ENCODE measurements around the gene EXOC3L2. TPM values are rescaled to one million over a fixed set of nuclear protein-coding genes. Genes with fewer than 3 reads are reported as not detected.

EXOC3L2 gene
- total and polyA plus RNA-seq, 10 of the 15 experiments (the other 5 are each of a cell fraction or from before 2014, with no cell fraction given): not detected

DNA sequence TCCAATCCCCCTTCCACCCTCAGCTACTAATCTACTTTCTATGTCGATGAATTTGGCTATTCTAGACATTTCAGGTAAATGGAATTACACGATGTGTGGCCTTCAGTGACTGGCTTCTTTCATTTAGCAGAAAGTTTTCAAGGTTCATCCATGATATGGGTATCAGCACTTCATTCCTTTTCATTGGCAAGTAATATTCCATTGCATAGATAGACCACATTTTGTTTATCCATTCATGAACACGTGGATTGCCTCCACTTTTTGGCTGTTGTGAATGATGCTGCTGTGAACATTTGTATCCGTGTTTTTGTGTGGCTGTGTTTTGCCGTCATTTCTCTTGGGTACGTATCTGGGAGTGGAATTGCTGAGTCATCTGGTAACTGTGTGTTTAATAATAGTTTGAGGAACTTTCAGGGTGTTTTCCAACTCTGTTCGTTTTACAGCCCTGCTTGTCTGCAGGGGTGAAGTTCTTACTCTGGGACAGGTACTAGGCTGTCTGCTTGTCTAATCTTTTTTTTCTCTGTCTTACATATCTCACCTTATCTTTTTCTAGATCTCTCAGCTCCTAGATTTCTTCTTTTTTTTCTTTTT, 38.3 kb upstream of the EXOC3L2 start (continued):
- TF ChIP-seq PAX8 (IDR thresholded peaks at IDR 0.05): no peak
- TF ChIP-seq NR2F1 (conservative IDR thresholded peaks at IDR 0.05): no peak
- peak in 1 of 2 experiments; percentile 45; a peak in 1 of 4 replicates for TF ChIP-seq IKZF2 (IDR thresholded peaks at IDR 0.05)
- TF ChIP-seq, protein P1, sequence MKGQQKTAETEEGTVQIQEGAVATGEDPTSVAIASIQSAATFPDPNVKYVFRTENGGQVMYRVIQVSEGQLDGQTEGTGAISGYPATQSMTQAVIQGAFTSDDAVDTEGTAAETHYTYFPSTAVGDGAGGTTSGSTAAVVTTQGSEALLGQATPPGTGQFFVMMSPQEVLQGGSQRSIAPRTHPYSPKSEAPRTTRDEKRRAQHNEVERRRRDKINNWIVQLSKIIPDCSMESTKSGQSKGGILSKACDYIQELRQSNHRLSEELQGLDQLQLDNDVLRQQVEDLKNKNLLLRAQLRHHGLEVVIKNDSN (IDR thresholded peaks at IDR 0.05; ENCODE audit: borderline replicate concordance, extremely low read length, insufficient read depth, low read depth, low read length): no peak
- TF ChIP-seq, protein P2, sequence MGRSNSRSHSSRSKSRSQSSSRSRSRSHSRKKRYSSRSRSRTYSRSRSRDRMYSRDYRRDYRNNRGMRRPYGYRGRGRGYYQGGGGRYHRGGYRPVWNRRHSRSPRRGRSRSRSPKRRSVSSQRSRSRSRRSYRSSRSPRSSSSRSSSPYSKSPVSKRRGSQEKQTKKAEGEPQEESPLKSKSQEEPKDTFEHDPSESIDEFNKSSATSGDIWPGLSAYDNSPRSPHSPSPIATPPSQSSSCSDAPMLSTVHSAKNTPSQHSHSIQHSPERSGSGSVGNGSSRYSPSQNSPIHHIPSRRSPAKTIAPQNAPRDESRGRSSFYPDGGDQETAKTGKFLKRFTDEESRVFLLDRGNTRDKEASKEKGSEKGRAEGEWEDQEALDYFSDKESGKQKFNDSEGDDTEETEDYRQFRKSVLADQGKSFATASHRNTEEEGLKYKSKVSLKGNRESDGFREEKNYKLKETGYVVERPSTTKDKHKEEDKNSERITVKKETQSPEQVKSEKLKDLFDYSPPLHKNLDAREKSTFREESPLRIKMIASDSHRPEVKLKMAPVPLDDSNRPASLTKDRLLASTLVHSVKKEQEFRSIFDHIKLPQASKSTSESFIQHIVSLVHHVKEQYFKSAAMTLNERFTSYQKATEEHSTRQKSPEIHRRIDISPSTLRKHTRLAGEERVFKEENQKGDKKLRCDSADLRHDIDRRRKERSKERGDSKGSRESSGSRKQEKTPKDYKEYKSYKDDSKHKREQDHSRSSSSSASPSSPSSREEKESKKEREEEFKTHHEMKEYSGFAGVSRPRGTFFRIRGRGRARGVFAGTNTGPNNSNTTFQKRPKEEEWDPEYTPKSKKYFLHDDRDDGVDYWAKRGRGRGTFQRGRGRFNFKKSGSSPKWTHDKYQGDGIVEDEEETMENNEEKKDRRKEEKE (IDR thresholded peaks at IDR 0.05): no peak
- no peak for TF ChIP-seq CBFB (IDR thresholded peaks at IDR 0.05; ENCODE audit: low read depth)
- TF ChIP-seq EZH2 (IDR thresholded peaks at IDR 0.05; ENCODE audit: borderline replicate concordance, control insufficient read depth, low read depth, low read length): no peak
- peak; percentile 37; the same call in 1 of the 2 replicates for TF ChIP-seq SMARCA5 (IDR thresholded peaks at IDR 0.05)
- TF ChIP-seq, protein P3, sequence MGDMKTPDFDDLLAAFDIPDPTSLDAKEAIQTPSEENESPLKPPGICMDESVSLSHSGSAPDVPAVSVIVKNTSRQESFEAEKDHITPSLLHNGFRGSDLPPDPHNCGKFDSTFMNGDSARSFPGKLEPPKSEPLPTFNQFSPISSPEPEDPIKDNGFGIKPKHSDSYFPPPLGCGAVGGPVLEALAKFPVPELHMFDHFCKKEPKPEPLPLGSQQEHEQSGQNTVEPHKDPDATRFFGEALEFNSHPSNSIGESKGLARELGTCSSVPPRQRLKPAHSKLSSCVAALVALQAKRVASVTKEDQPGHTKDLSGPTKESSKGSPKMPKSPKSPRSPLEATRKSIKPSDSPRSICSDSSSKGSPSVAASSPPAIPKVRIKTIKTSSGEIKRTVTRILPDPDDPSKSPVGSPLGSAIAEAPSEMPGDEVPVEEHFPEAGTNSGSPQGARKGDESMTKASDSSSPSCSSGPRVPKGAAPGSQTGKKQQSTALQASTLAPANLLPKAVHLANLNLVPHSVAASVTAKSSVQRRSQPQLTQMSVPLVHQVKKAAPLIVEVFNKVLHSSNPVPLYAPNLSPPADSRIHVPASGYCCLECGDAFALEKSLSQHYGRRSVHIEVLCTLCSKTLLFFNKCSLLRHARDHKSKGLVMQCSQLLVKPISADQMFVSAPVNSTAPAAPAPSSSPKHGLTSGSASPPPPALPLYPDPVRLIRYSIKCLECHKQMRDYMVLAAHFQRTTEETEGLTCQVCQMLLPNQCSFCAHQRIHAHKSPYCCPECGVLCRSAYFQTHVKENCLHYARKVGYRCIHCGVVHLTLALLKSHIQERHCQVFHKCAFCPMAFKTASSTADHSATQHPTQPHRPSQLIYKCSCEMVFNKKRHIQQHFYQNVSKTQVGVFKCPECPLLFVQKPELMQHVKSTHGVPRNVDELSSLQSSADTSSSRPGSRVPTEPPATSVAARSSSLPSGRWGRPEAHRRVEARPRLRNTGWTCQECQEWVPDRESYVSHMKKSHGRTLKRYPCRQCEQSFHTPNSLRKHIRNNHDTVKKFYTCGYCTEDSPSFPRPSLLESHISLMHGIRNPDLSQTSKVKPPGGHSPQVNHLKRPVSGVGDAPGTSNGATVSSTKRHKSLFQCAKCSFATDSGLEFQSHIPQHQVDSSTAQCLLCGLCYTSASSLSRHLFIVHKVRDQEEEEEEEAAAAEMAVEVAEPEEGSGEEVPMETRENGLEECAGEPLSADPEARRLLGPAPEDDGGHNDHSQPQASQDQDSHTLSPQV (IDR thresholded peaks at IDR 0.05): no peak
- TF ChIP-seq, protein P4, sequence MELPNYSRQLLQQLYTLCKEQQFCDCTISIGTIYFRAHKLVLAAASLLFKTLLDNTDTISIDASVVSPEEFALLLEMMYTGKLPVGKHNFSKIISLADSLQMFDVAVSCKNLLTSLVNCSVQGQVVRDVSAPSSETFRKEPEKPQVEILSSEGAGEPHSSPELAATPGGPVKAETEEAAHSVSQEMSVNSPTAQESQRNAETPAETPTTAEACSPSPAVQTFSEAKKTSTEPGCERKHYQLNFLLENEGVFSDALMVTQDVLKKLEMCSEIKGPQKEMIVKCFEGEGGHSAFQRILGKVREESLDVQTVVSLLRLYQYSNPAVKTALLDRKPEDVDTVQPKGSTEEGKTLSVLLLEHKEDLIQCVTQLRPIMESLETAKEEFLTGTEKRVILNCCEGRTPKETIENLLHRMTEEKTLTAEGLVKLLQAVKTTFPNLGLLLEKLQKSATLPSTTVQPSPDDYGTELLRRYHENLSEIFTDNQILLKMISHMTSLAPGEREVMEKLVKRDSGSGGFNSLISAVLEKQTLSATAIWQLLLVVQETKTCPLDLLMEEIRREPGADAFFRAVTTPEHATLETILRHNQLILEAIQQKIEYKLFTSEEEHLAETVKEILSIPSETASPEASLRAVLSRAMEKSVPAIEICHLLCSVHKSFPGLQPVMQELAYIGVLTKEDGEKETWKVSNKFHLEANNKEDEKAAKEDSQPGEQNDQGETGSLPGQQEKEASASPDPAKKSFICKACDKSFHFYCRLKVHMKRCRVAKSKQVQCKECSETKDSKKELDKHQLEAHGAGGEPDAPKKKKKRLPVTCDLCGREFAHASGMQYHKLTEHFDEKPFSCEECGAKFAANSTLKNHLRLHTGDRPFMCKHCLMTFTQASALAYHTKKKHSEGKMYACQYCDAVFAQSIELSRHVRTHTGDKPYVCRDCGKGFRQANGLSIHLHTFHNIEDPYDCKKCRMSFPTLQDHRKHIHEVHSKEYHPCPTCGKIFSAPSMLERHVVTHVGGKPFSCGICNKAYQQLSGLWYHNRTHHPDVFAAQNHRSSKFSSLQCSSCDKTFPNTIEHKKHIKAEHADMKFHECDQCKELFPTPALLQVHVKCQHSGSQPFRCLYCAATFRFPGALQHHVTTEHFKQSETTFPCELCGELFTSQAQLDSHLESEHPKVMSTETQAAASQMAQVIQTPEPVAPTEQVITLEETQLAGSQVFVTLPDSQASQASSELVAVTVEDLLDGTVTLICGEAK (IDR thresholded peaks at IDR 0.05; ENCODE audit: borderline replicate concordance): no peak
- peak; percentile 21; the same call in 1 of the 2 replicates for TF ChIP-seq DPF2 (IDR thresholded peaks at IDR 0.05)
- no peak for TF ChIP-seq RAD21 (IDR thresholded peaks at IDR 0.05; ENCODE audit: insufficient read depth, low read depth, low read length)

All from GM12878 (cell line).